IPS-15b (cell line): ENCODE measurements around the gene PPEF1.

ENCODE experiments used
- H3K27me3 ChIP-seq: one replicate; pipeline ENCODE4 v1.6.1; 2013; ENCODE audit warnings: low read length; ENCODE audit not compliant: control insufficient read depth, insufficient read depth
- H3K36me3 ChIP-seq: one replicate; pipeline ENCODE4 v1.6.1; 2013; ENCODE audit warnings: low read length; ENCODE audit not compliant: control insufficient read depth, insufficient read depth
- H3K4me1 ChIP-seq: one replicate; pipeline ENCODE4 v1.6.1; 2013; ENCODE audit warnings: mild to moderate bottlenecking, low read length; ENCODE audit not compliant: control insufficient read depth, insufficient read depth
- H3K4me3 ChIP-seq: one replicate; pipeline ENCODE4 v1.5.1; 2013; ENCODE audit warnings: low read depth, low read length
- H3K9ac ChIP-seq: one replicate; pipeline ENCODE4 v1.6.1; 2013; ENCODE audit warnings: low read depth, mild to moderate bottlenecking, low read length
- H3K9me3 ChIP-seq: one replicate; pipeline ENCODE4 v1.6.1; 2013; ENCODE audit warnings: mild to moderate bottlenecking, low read length; ENCODE audit not compliant: control insufficient read depth, insufficient read depth

PPEF1 gene

DNA sequence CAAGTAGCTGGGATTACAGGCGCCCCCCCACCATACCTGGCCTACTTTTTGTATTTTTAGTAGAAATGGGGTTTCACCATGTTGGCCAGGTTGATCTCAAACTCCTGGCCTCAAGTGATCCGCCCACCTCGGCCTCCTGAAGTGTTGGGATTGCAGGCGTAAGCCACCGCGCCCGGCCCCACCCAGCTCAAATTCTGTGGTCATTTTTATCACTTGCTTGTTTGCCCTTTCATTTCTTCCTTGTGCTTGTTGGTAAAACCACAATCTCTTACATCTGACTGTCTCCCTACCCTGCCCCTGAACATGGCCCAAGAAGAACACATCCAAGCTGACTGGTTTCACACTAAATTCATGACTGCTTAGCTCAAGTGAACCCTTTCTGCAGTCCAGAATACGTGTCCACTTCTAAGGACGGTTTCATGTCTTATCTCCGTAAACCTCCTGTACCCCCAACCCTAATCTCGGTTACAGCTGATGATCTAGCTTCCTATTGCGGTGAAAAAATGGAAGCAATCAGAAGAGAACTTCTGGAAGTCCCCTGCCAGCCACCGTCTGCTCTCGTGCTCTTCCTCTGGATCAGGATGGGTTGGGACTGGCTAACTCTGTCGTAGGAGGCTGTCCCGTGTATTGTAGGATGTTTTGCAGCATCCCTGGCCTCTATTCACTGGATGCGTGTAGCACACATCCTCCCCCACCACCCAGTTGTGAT, 30.1 kb upstream of the PPEF1 start:
- H3K4me1 ChIP-seq, result no peaks in the 10 kb centered on the region
- H3K4me3 ChIP-seq, result no peak overlapping the region
- H3K9ac ChIP-seq, result no peak overlapping the region
- H3K27me3 ChIP-seq, result no peaks in the 10 kb centered on the region
- H3K9me3 ChIP-seq, result no peaks in the 10 kb centered on the region
- no peaks in the 10 kb centered on the region for H3K36me3 ChIP-seq

DNA sequence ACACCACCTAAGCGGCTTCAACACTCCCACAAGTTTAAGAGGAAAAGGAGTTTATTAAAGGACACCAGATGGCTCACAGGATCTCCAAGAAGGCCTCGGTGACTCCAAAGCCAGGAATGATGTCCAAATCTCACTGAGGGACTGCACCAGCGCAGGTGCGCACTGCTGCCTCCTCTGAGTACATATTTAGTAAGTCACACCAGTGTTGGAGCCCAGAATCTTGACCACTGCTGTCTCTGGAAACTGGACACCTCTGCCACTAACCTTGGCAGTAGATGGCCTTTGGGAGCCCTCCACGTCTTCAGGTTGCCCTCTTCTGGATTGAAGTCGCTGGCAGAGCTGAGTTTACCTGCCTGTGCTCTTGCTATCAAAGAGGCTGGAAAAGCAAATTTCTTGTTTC, 25.4 kb upstream of the PPEF1 start:
- H3K4me1 ChIP-seq, result no peaks in the 10 kb centered on the region
- no peak overlapping the region for H3K9ac ChIP-seq
- H3K27me3 ChIP-seq, result no peaks in the 10 kb centered on the region
- H3K36me3 ChIP-seq, result no peaks in the 10 kb centered on the region
- no peak overlapping the region for H3K4me3 ChIP-seq
- no peaks in the 10 kb centered on the region for H3K9me3 ChIP-seq

DNA sequence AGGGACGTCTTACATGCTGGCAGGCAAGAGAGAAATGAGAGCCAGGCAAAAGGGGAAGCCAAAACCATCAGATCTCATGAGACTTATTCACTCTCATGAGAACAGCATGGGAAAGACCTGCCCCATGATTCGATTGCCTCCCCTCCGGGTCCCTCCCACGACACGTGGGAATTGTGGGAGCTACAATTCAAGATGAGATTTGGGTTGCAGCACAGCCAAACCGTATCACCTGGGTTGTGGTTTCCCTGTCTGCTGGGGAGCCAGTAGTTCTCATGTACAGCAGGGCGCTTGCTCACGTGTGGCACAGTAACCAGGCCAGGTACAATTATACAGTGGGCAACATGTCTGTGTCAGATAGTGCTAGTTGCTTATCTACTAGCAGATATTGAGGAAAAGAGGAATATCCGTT, 24.5 kb upstream of the PPEF1 start:
- Histone ChIP-seq H3K36me3 (no peaks in the 10 kb centered on the region), H3K9me3 (no peaks in the 10 kb centered on the region), H3K9ac (no peak overlapping the region), H3K27me3 (no peaks in the 10 kb centered on the region), H3K4me1 (no peaks in the 10 kb centered on the region), H3K4me3 (no peak overlapping the region)

DNA sequence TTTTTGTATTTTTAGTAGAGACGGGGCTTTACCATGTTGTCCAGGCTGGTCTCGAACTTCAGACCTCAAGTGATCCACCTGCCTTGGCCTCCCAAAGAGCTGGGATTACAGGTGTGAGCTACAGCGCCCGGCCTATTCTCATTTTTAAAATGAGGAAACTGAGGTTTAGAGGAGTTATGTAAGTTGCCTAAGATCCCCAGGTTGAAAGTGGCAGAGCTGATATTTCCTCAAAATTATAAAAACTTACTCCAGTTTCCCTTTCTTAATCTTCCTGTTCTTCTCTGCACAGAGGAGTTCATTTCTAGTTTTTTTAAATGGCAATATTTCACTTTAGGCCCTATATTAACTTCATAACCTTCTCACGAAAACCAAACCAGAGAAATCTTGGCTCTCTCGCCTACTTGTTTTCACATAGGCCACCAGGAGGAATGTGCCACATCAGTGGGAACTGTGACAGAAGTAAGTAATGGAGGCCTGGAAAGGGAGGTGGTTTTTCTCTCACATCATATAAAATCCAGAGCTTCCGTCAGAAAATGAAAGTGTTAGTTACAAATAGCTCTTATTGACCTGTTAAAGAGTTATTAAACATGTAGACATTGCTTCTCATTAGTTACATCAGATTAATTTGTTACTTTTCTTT, 19.5 kb upstream of the PPEF1 start:
- Histone ChIP-seq H3K9ac (no peak overlapping the region), H3K4me1 (no peaks in the 10 kb centered on the region), H3K9me3 (peaks cover 4% of the 10 kb centered on the region), H3K4me3 (no peak overlapping the region), H3K27me3 (no peaks in the 10 kb centered on the region), H3K36me3 (no peaks in the 10 kb centered on the region)

DNA sequence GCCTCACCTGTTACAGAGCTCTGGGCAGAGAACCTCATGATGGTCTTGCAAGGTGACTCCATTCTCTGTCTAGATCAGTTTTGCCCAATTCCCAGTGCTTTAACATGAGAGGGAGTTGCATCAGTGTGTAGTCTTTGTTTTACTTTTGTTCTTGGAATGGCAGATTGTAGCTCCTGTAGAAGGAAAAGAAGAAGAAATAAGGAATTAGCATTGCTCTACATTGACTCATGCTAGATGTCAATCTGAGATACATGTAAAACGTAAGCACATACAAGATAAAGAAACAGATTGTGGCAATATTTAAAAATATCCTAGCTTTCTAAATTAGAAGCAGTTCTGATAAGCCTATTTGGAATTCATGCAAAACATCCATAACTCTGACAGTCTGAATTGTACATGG, 16.0 kb upstream of the PPEF1 start:
- H3K4me1 ChIP-seq, result no peaks in the 10 kb centered on the region
- no peaks in the 10 kb centered on the region for H3K27me3 ChIP-seq
- H3K4me3 ChIP-seq, result no peak overlapping the region
- no peak overlapping the region for H3K9ac ChIP-seq
- no peaks in the 10 kb centered on the region for H3K36me3 ChIP-seq
- H3K9me3 ChIP-seq, result peaks cover 9% of the 10 kb centered on the region

DNA sequence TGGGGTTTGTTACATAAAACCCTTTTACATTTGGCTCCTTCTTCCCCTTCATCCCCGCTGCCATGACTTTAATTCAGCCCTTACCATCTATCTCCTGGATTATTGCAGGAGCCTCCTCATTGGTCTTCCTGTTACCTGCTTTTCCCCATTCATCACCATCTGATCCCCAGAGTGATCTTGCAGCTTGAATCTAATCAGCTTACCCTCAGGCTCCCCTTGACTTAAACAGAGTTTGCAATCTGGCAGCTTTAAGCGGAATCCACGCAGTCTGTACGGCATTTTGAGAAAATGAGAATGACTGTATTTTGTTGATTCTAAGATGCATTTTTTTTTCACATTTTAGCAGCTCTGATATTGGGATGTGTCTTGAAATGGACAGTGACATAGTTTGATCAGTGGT, 14.9 kb upstream of the PPEF1 start:
- no peaks in the 10 kb centered on the region for H3K36me3 ChIP-seq
- H3K4me1 ChIP-seq, result no peaks in the 10 kb centered on the region
- H3K27me3 ChIP-seq, result no peaks in the 10 kb centered on the region
- no peak overlapping the region for H3K9ac ChIP-seq
- H3K9me3 ChIP-seq, result peaks cover 11% of the 10 kb centered on the region
- no peak overlapping the region for H3K4me3 ChIP-seq

DNA sequence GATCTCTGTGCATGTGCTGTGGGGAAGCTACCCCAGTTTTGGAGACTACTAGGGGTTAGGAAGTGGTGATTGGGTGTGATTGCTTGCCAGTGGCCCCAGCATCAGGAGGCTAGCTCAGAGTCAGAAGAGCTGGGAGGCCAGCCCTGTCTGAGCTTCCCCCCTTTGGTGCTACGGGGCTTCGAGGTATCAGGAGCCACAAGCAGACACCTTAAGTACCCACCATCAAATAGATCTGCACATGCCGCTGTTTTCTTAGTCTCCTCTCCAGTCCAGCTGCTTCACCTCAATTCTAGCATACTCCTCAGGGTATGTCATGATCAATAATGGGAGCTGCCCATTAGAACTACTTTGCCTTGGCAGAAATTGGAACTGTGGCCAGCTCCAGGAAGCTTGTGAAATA, 10.8 kb upstream of the PPEF1 start:
- no peaks in the 10 kb centered on the region for H3K4me1 ChIP-seq
- no peaks in the 10 kb centered on the region for H3K36me3 ChIP-seq
- H3K9me3 ChIP-seq, result peaks cover 7% of the 10 kb centered on the region
- H3K9ac ChIP-seq, result no peak overlapping the region
- H3K4me3 ChIP-seq, result no peak overlapping the region
- H3K27me3 ChIP-seq, result no peaks in the 10 kb centered on the region

DNA sequence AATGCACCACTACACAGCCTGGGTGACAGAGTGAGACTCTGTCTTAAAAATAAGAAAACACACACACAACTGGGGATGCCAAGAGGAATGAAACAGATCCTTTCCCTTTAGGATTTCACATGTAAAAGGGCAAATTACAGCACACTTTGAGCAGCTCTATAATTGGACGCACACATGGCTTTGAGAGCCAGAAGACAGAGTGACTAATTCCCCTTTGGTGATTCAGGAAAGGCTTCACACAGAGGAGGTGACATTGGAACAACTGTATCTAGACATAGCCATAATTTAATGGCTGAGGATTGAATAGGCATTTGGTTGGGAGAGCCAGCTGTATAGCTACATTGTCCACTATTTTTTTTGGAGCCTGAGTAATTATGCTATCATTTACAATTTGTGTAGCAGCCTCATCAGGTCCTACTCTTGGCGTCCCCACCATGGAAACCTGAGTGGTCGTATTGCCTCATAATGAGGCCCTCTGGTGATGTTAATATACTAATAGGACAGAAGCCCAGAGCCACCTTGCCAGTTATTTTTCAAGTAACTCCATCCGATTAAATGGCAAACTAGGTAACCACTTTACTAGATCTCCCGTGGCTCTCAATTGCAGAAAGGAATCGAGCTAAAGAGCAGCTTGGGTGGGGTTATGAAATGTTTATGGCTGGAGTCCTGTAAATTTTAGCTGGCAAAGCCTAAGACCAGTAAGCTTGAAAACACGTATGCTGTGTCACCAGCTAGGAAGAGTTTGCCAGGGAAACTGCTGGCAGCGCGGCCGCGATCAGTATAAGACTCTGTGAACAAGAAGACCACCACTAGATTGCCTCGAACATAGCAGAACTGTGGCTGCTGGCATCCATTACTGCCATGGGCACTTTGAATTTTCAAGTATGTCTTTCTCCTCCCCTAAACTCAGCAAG, 8.5 kb upstream of the PPEF1 start:
- H3K36me3 ChIP-seq, result no peaks in the 10 kb centered on the region
- H3K27me3 ChIP-seq, result no peaks in the 10 kb centered on the region
- H3K4me1 ChIP-seq, result no peaks in the 10 kb centered on the region
- no peak overlapping the region for H3K4me3 ChIP-seq
- no peak overlapping the region for H3K9ac ChIP-seq
- peaks cover 7% of the 10 kb centered on the region for H3K9me3 ChIP-seq

DNA sequence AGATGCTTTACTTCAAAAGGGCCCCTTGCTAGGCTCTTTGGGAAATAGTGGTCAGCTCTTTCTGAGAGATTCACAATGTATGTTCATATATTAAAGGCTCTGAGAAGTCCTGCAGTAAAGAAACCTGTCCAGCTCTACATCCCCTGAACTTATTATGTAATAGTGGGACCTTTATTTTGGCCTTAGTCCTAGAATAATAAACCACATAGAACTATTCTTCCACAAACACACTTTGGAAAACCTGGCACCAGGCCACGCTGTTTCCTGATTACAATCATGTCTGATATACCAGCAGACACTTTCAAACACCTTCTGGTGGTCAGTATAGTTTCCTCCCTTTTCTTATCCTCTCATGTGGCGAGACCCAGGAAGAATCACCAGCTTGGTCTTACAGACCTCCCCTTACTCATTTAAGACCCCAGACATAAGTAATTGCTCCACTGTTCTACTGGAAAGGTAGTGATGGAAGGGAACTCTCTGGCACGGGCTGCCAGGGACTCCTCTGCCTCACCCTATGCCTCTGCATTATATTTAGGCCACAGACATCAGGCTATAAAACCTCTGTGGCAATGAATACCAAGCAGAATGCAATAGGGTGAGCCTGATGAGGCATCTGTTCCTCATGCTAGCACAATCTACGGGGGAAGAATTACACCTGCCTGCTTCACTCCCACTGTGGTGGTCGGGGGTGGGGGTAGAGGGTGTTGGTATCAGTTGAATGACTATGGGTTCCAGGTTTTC, 5.7 kb upstream of the PPEF1 start:
- Histone ChIP-seq H3K4me3 (no peak overlapping the region), H3K36me3 (no peaks in the 10 kb centered on the region), H3K9ac (no peak overlapping the region), H3K27me3 (no peaks in the 10 kb centered on the region), H3K9me3 (peaks cover 1% of the 10 kb centered on the region), H3K4me1 (no peaks in the 10 kb centered on the region)

DNA sequence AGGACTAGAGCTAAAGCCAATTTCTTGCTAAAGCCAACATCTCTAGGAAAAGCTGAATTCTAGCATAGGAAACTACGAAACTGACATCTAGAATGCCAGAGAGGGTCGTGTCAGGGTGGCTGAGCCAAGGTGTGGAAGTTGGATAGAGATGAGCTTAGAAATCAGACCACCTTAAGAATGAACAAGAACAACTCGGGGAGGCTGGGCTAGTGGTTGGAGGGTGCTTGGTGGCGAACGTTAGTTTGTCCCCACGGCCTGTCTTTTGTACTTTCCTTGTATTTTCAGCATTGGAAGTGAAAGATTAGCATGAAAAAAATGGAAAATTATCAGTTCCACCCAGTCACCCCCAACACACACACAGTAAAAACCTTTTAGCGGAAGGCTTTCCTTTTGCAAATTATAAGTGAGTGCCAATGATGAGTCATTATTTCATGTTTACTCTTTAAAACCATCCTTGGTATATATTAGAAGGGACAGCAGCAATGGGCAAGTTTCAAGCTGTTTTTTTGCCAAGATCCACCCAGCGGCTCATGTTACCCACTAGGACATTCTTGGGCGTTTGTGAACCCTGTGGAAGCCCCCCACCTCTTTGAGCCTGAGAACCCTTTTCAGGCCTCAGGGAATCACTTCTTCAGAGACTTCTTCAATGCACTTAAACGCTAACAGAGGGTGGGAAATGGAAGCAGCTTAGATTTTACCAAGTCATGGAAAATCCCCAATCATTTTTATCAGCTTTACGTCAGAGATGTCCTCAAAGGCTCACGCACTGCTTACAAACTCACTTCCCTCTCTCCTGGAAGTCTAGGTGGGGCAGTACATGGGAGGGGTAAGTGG, 4.9 kb upstream of the PPEF1 start:
- H3K27me3 ChIP-seq, result no peaks in the 10 kb centered on the region
- H3K9ac ChIP-seq, result no peak overlapping the region
- H3K36me3 ChIP-seq, result no peaks in the 10 kb centered on the region
- no peak overlapping the region for H3K4me3 ChIP-seq
- H3K9me3 ChIP-seq, result no peaks in the 10 kb centered on the region
- H3K4me1 ChIP-seq, result no peaks in the 10 kb centered on the region

DNA sequence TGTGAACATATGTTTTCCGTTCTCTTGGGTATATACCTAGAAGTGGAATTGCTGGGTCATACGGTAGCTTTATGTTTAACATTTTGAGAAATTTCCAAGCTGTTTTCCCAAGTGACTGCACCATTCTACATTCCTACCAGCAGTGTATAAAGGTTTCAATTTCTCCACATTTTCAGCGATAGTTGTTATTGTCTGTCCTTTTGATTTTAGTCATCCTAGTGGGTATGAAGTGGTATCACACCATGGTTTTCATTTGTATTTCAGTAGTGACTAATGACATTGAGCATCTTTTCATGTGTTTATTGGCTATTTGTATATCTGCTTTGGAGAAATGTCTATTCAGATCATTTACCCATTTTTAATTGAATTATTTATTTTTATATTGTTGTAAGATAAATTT, 2.4 kb downstream of the PPEF1 start:
- no peaks in the 10 kb centered on the region for H3K27me3 ChIP-seq
- no peak overlapping the region for H3K9ac ChIP-seq
- H3K36me3 ChIP-seq, result no peaks in the 10 kb centered on the region
- no peaks in the 10 kb centered on the region for H3K4me1 ChIP-seq
- H3K9me3 ChIP-seq, result no peaks in the 10 kb centered on the region
- H3K4me3 ChIP-seq, result no peak overlapping the region
